ENCODE results near the gene PRND. TPM values are rescaled to one million over a fixed set of nuclear protein-coding genes. Genes with fewer than 3 reads are reported as not detected.

The PRND gene
- total RNA-seq, 4 donors from 2014 or later = under 0.01 TPM; not detected in 3

DNA sequence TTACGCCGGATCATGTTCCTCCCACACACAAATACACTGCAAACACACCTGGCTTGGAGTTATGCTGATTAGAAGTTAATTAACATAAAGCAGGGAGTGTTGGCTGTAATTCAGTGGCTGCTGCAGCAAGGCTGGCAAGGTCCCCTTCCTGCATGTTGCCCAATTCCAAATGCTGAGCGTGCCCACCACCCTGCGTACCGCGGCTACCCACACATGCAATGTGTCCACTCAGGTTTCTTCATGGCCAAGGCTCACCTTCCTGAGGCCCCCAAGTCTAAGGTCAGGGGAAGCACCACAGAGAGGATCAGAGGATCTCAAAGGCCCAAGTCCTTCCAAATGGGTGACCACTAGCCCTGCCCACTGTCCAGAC lies 11.6 kb upstream of the PRND start:
- no peaks in the 10 kb centered on the region for H3K4me1 ChIP-seq
- TF ChIP-seq EP300 (IDR thresholded peaks at IDR 0.05) (no peak), POLR2A (IDR thresholded peaks at IDR 0.05) (no peak)
- TF ChIP-seq, protein P1, sequence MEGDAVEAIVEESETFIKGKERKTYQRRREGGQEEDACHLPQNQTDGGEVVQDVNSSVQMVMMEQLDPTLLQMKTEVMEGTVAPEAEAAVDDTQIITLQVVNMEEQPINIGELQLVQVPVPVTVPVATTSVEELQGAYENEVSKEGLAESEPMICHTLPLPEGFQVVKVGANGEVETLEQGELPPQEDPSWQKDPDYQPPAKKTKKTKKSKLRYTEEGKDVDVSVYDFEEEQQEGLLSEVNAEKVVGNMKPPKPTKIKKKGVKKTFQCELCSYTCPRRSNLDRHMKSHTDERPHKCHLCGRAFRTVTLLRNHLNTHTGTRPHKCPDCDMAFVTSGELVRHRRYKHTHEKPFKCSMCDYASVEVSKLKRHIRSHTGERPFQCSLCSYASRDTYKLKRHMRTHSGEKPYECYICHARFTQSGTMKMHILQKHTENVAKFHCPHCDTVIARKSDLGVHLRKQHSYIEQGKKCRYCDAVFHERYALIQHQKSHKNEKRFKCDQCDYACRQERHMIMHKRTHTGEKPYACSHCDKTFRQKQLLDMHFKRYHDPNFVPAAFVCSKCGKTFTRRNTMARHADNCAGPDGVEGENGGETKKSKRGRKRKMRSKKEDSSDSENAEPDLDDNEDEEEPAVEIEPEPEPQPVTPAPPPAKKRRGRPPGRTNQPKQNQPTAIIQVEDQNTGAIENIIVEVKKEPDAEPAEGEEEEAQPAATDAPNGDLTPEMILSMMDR (IDR thresholded peaks at IDR 0.05) = no peak
- no peak for DNase-seq (ENCODE audit: low spot score in 2 of 2)
- no peaks in the 10 kb centered on the region for H3K9me3 ChIP-seq
- 98 to 100% methylated on average over 6 of the region's 6 CpGs for WGBS, 2 donors
- H3K4me3 ChIP-seq = no peak overlapping the region
- H3K27me3 ChIP-seq = no peaks in the 10 kb centered on the region
- H3K36me3 ChIP-seq = no peaks in the 10 kb centered on the region
- H3K27ac ChIP-seq = no peak overlapping the region

DNA sequence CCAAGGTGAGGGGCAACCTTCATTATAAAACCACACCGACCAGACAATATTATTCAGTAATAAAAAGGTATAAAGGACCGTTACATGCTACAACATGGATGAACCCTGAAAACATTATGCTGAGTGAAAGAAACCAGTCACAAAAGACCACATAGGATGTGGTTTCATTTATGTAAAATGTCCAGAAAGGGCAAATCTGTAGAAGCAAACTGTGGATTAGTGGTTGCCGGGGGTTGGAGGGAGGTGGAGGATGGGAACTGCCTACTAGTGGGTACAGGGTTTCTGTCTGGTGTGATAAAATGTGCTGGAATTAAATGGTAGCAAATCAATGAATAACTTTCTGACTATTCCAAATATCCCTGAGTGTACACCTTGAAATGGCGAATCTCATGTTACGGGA lies 10.2 kb upstream of the PRND start:
- WGBS, 2 donors = 84 to 87% methylated on average over 5 of the region's 5 CpGs
- TF ChIP-seq EP300 (IDR thresholded peaks at IDR 0.05) = no peak
- TF ChIP-seq, protein P1 (IDR thresholded peaks at IDR 0.05) = no peak
- TF ChIP-seq POLR2A (IDR thresholded peaks at IDR 0.05) = no peak

DNA sequence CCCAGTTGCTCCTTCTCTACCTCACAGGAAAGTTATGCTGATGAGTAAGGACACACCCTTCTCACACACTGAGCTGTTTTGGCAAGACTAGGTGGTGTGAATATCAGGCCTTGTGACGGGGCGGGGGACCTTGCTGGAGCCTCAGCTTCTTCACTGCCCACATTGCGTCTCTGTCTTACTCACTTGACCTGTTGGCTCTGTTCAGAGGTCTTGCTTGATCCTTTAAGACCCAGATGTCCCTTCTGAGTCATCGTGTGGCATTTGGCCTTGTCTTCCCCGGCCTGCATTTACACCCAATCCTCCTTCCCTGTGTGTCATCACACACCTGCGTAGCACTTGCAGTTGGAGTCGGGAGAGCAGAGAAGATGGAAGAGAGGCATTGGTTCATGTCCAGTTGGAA lies 8.3 kb upstream of the PRND start:
- 89 to 94% methylated on average over 7 of the region's 7 CpGs for WGBS, 2 donors
- Histone ChIP-seq H3K27me3 (no peaks in the 10 kb centered on the region), H3K36me3 (no peaks in the 10 kb centered on the region), H3K27ac (no peak overlapping the region), H3K4me1 (no peaks in the 10 kb centered on the region), H3K4me3 (no peak overlapping the region), H3K9me3 (no peaks in the 10 kb centered on the region)
- TF ChIP-seq POLR2A (IDR thresholded peaks at IDR 0.05) (no peak), EP300 (IDR thresholded peaks at IDR 0.05) (no peak)
- TF ChIP-seq, protein P1 (IDR thresholded peaks at IDR 0.05) = no peak
- DNase-seq (ENCODE audit: low spot score in 2 of 2) = no peak

More for the DNA sequence above, 10.2 kb upstream of the PRND start:
- no peak for DNase-seq (ENCODE audit: low spot score in 2 of 2)
- Histone ChIP-seq H3K4me1 (no peaks in the 10 kb centered on the region), H3K4me3 (no peak overlapping the region), H3K27me3 (no peaks in the 10 kb centered on the region), H3K36me3 (no peaks in the 10 kb centered on the region), H3K27ac (no peak overlapping the region), H3K9me3 (no peaks in the 10 kb centered on the region)

DNA sequence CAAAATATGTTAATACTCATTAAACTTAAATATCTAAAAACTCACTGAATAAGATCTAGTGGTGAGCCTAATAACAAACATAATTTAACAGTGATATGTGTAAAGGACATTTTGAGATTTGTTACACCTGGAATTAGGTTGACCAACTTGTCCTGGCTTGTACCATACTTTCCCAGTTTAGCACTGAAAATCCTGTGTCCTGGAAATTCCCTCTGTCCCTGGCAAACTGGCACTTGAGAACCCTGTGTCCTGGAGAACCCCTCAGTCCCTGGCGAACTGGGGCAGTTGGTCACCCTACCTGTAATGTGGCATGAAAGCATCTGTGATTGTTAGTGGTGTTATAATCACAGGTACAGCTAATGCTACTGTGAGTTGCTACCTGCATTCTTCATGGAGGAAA lies 6.9 kb upstream of the PRND start:
- Histone ChIP-seq H3K27me3 (no peaks in the 10 kb centered on the region), H3K9me3 (no peaks in the 10 kb centered on the region), H3K27ac (no peak overlapping the region), H3K4me1 (peaks cover 0 to 9% (median 3%) of the 10 kb centered on the region in 4 donors), H3K36me3 (no peaks in the 10 kb centered on the region), H3K4me3 (no peak overlapping the region)
- no peak for DNase-seq (ENCODE audit: low spot score in 2 of 2)
- TF ChIP-seq POLR2A (IDR thresholded peaks at IDR 0.05) (no peak), EP300 (IDR thresholded peaks at IDR 0.05) (no peak)
- TF ChIP-seq, protein P1 (IDR thresholded peaks at IDR 0.05) = no peak
- WGBS, 2 donors = 94 to 95% methylated on average over 1 of the region's 1 CpG

DNA sequence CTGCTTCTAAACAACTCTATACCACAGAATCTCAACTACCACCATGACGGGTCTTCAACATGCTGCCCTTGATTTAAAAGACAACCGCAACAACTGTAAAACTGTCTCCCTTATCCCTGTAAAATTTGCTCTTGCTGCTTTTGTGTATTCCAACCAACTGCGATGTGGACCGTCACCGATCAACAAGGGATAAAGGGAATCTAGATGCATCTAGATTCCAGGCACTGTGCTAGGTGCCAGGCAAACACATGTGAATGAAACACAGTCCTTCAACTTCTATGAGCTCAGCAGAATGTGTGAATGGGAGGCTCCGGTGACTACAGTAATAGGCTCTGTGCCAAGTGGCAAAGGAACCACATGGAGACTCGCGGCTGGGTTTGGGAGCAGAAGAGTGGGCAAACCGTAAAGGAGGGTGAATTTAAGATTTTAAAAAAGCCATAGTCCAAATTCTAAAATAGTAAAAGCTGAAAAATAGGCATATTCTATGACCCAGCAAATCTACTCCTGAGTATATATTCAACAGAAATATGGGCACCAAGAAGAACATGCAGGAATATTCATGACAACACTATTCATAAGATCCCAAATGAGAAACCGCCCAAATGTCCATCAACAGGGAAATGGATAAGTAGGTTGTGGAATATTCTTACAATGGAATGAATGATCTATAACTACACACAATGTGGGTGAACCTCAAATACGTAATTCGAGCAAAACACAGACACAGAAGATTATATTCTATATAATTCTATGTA lies 3.7 kb upstream of the PRND start:
- no peak for DNase-seq (ENCODE audit: low spot score in 2 of 2)
- no peak overlapping the region for H3K4me3 ChIP-seq
- TF ChIP-seq EP300 (IDR thresholded peaks at IDR 0.05) (no peak), POLR2A (IDR thresholded peaks at IDR 0.05) (no peak)
- TF ChIP-seq, protein P1 (IDR thresholded peaks at IDR 0.05) = no peak
- no peaks in the 10 kb centered on the region for H3K36me3 ChIP-seq
- H3K27me3 ChIP-seq = no peaks in the 10 kb centered on the region
- WGBS, 2 donors = 73 to 75% methylated on average over 12 of the region's 12 CpGs
- H3K9me3 ChIP-seq = no peaks in the 10 kb centered on the region
- H3K27ac ChIP-seq = peak overlapping the region in 1 of 4 donors; percentile 87
- peaks cover 0 to 22% (median 9%) of the 10 kb centered on the region in 4 donors for H3K4me1 ChIP-seq

Measured in tibial nerve (tissue), 4 donors.